Ovary (tissue), 9 donors: ENCODE measurements around the gene C5orf47. TPM values are rescaled to one million over a fixed set of nuclear protein-coding genes. Genes with fewer than 3 reads are reported as not detected.

Experiments used
- DNase-seq, 5 donors: peaks; one replicate each; pipeline ENCODE4 v3.0.0-alpha.2; 2019 to 2020
- H3K27ac ChIP-seq, 2 donors: fragments of 200-600 bp; one replicate each; pipeline versions ENCODE4 v1.5.1 to v1.8.0; 2019 to 2022
- H3K27me3 ChIP-seq: fragments of 200-600 bp; one replicate; pipeline ENCODE4 v1.8.0; 2022
- H3K36me3 ChIP-seq: fragments of 200-600 bp; sonication (generic); one replicate; pipeline ENCODE4 v1.5.1; 2019
- H3K4me1 ChIP-seq: one replicate; pipeline ENCODE4 v1.8.1; 2013; ENCODE audit warnings: mild to moderate bottlenecking, moderate library complexity; ENCODE audit not compliant: insufficient read depth
- H3K4me3 ChIP-seq: fragments of 200-600 bp; sonication (generic); one replicate; pipeline ENCODE4 v1.5.1; 2017
- H3K9me3 ChIP-seq, 2 donors: fragments of 200-600 bp in 1 of 2; sonication (generic) in 1 of 2; one replicate each; pipeline versions ENCODE4 v1.5.1 to v1.8.1; 2013 to 2019; ENCODE audit warnings: mild to moderate bottlenecking in 1 of 2, moderate library complexity in 1 of 2
- CTCF ChIP-seq, 3 donors: fragments of 450-650 bp in 2 of 3; fragments of 200-600 bp in 1 of 3; IDR thresholded peaks; one replicate each; pipeline versions ENCODE4 v1.5.1 to v1.8.0; 2016 to 2022; ENCODE audit warnings: antibody characterized with exemption in 3 of 3, mild to moderate bottlenecking in 1 of 3
- EP300 ChIP-seq: sonication (generic); formaldehyde crosslinking; IDR thresholded peaks from one replicate; pipeline ENCODE4 v1.6.1; 2017; ENCODE audit warnings: antibody characterized with exemption
- POLR2A ChIP-seq: fragments of 450-650 bp; IDR thresholded peaks from one replicate; pipeline ENCODE4 v1.6.1; 2017; ENCODE audit warnings: antibody characterized with exemption, mild to moderate bottlenecking, moderate library complexity
- WGBS, 3 donors: extraction: QIAGEN DNeasy Blood & Tissue Kit in 1 of 3; methylation state at CpG; one replicate each; pipeline versions ENCODE4 v1.1.5 to v1.1.7; 2013 to 2017; 5-methylcytosine and 5-hydroxymethylcytosine counted together
- intact Hi-C, 4 donors: fragments of 100-400 bp; cut with DNase I; formaldehyde crosslinking; loops; one replicate each; pipeline versions ENCODE4 v1.11.0 to v1.15.1; 2022 to 2023
- polyA plus RNA-seq, 2 donors: library from polyadenylated mRNA; stranded (reverse); fragments of 200-250 nt in 1 of 2; fragments of 350-450 nt in 1 of 2; fragmentation: Illumina TruSeq in 1 of 2; extraction: RNeasy Lipid Tissue Mini Kit (QIAGEN cat#74804) in 1 of 2; gene quantifications; one replicate each; pipeline ENCODE4 v1.2.3, GENCODE V29; 2013 to 2014
- total RNA-seq, 7 donors: library from RNA; depleted of rRNA in 2 of 7; stranded (reverse); fragments of >200 nt in 2 of 7; fragmentation: NEBNext Ultra II Directional in 3 of 7; extraction: Animal tissue kit (Norgen Biotek cat#: 25700) in 3 of 7; gene quantifications; one replicate each; pipeline versions ENCODE4 v1.1.0 to v1.2.4, GENCODE V29; 2016 to 2023
- donor health status: DM: no; HTN: no; CAD: no; lungs with moderate emphysema.
- donor health status: DM: no; HTN: no; CAD: no.
- donor health status: Bipolar disorder and iron deficiency.
- donor health status: DM: yes; HTN: yes; CAD: no.
- donor health status: DM: no; HTN: no; CAD: no.
- donor health status: DM: yes; HTN: yes; CAD: no.

Gene C5orf47
- total and polyA plus RNA-seq, 9 donors = 0.15 TPM; not detected in 8

- no peaks in the 10 kb centered on the region for H3K36me3 ChIP-seq
- DNase-seq = no peak
- H3K27ac ChIP-seq = no peak overlapping the region
- no peak overlapping the region for H3K4me3 ChIP-seq
- no peaks in the 10 kb centered on the region for H3K4me1 ChIP-seq
- WGBS, 3 donors = 68 to 76% (median 72%) methylated on average over 5 of the region's 5 CpGs
- H3K27me3 ChIP-seq = no peaks in the 10 kb centered on the region
- no peaks in the 10 kb centered on the region for H3K9me3 ChIP-seq
- intact Hi-C loops = no loop called here
- TF ChIP-seq CTCF (IDR thresholded peaks at IDR 0.05) = no peak
Observed at GRCh38 chr5:173953528-173954090, 35.4 kb upstream of the C5orf47 start.

- intact Hi-C loops = no loop called here
- DNase-seq = no peak
- H3K9me3 ChIP-seq = no peaks in the 10 kb centered on the region
- no peaks in the 10 kb centered on the region for H3K4me1 ChIP-seq
- no peak overlapping the region for H3K4me3 ChIP-seq
- 49 to 56% (median 51%) methylated on average over 6 of the region's 6 CpGs for WGBS, 3 donors
- no peak overlapping the region for H3K27ac ChIP-seq
- TF ChIP-seq CTCF (IDR thresholded peaks at IDR 0.05) (no peak), EP300 (no peak), POLR2A (no peak)
- no peaks in the 10 kb centered on the region for H3K36me3 ChIP-seq
- H3K27me3 ChIP-seq = no peaks in the 10 kb centered on the region
Observed at GRCh38 chr5:173954671-173955521, 34.1 kb upstream of the C5orf47 start.

- no peaks in the 10 kb centered on the region for H3K27me3 ChIP-seq
- intact Hi-C loops = no loop called here
- no peak overlapping the region for H3K27ac ChIP-seq
- H3K4me3 ChIP-seq = no peak overlapping the region
- WGBS, 3 donors = 50 to 72% (median 63%) methylated on average over 2 of the region's 2 CpGs
- H3K4me1 ChIP-seq = no peaks in the 10 kb centered on the region
- no peaks in the 10 kb centered on the region for H3K36me3 ChIP-seq
- DNase-seq = no peak
- TF ChIP-seq POLR2A = no peak
- TF ChIP-seq CTCF (IDR thresholded peaks at IDR 0.05) = no peak
- TF ChIP-seq EP300 = no peak
- H3K9me3 ChIP-seq = no peaks in the 10 kb centered on the region
Observed at GRCh38 chr5:173960986-173961385, 28.0 kb upstream of the C5orf47 start.

GRCh38 chr5:173961418-173961817 lies 27.6 kb upstream of the C5orf47 start:
- intact Hi-C loops = no loop called here
- no peaks in the 10 kb centered on the region for H3K36me3 ChIP-seq
- no peak for DNase-seq
- 17 to 36% (median 23%) methylated on average over 1 of the region's 1 CpG for WGBS, 3 donors
- no peak overlapping the region for H3K27ac ChIP-seq
- TF ChIP-seq CTCF (IDR thresholded peaks at IDR 0.05) (no peak), EP300 (no peak), POLR2A (no peak)
- H3K4me1 ChIP-seq = no peaks in the 10 kb centered on the region
- no peak overlapping the region for H3K4me3 ChIP-seq
- H3K9me3 ChIP-seq = no peaks in the 10 kb centered on the region
- no peaks in the 10 kb centered on the region for H3K27me3 ChIP-seq
